Measurements from ENCODE around the gene EFNA4.

- TF ChIP-seq CTCF (IDR thresholded peaks at IDR 0.05): no peak
- no peak for TF ChIP-seq EZH2 (IDR thresholded peaks at IDR 0.05)
Observed at GRCh38 chr1:155060736-155061135, 2.8 kb upstream of the EFNA4 start.
